T-helper 9 cell (primary cell): ENCODE data around the gene PLEKHG7.
"Not testable (repeated sequence)": the region's sequence is repeated elsewhere in the genome, so short reads cannot be mapped to it uniquely, and the experiment has no call there.

Experiments used
- DNase-seq: peaks from one replicate; pipeline ENCODE4 v3.0.0-alpha.2; 2020
- total RNA-seq, 2 donors: gene quantifications; one replicate each; lab custom pipeline; 2026; lab: John Stamatoyannopoulos, UW

PLEKHG7 gene, protein sequence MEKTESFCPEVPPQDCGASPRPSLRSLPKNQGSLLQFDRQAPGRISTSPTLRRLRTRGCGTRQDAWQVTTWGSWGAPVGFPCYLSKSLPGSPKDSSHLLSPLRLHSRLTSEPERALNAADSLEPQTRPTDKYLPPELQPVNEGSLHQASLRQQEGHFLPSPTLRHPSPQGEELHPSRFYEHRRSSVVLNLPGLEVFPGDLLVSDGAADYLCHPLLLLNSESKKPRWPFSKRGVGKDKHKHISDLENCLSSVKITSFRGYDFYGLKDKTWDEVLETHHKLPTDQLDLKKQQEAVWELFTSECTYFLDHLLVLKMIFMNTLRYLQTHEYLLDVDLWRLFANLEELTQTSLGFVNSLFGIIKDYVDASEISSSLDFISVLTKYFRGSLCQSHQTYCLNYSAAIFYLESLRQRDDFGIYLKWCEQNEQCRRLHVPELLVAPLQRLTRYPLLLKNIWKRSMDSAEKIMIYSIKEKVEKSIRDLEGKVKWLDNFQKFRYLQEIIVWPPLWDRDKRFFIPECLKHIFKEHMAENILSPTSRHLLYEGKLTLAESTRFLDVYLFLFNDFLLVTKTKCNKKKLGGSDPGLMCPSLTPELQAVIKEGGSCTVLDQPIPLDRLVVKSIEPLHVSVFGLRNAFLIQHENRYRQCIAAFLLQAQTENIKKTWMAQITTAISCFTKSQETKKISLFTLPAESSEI
- total RNA-seq: 0 reads per million in 2 donors

DNA sequence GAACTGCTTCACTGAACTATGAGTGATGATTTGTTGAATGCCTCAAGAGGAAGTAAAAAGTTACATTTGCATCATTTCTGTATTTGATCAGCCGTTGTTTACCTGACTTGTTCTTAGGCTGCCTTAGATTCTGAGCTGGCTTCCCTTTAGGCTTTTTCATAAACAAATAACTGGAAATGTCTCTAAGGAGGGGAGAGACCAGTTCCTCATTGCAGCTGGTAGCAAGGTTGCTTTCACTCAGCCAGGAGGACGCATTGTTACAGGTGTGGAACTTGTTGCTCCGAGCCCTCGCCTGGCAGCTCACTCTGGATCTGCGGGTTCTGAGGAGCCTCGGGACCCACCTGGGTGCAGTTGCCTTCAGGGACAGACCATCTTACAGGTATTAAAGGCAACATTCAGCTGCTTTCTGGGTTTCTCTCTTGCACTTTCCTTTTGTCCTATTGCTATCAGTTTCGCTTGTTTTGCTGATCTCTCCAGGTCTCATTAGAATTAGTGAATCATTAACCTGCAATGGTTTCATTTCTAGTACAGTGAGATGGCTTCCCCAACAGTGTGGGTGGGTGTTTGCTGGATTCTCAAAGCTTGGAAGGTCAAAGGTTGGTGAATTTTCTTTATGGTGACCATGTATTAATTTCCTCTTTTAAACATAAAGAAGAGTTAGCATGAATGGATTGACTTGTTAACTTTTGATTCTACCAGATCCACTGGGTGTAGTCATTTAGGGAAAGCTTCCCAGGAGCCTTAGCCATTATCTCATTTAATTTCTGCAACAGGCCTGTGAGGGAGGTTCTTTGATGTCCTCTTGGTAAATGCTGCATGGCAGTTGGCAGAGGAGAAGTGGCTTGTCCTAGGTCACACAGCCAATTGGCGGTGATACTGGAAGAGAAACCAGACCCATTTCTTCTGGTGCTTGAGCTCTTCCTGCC, at the start of gene PLEKHG7:
Gene PLEKHG7 (plus strand): TSS at position 236 of the 926 bp plus-strand sequence. CDS start 3,643 bp downstream, outside the sequence.
- no peak for DNase-seq

DNA sequence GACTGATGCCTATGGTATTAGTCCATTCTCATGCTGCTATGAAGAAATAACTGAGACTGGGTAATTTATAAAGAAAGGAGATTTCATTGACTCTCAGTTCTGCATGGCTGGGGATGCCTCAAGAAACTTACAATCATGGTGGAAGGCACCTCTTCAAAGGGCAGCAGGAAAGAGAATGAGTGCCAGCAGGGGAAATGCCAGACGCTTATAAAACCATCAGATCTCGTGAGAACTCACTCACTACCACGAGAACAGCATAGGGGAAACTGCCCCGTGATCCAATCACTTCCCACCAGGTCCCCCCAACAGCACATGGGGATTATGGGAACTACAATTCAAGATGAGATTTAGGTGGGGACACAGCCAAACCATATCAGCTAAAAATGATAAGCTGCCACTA, 48.5 kb upstream of the PLEKHG7 start:
- DNase-seq: not testable (repeated sequence)

DNA sequence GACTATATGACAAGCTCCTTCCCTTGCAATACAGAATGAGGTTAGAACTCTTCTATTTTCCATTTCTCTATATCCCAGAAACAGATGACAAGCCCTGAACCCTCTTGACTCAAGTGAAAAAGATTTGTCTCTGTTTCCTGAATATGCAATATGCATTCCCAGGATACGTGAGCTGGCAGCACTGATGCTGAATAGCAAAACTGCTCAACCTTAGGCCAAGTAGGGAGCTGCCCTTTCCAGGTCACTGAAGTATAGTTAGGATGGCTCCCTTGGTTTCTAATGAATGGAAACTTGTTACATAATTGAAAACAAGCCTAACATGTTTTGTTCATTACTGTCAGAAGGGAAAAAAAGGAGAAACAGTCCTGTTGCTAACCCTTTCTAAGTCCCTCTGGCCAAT, 47.9 kb upstream of the PLEKHG7 start:
- DNase-seq: no peak

DNA sequence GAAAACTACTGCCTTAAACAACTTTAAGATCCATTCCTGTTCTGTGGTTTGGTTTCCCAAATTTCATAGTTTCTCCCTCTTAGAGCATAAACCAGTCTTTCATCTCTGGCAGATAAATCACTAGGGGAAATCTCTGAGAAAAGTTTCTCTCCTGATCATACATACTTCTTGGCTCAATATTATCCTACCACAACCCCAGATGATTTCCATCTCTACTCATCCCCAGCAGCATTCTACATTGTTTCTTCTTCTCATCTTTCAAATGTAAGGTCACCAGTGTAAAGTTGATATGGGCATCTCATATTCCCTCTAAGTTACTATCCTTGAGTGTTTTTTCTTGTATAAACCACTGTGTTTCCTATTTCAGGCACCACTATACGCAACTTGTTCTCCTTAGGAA, 45.9 kb upstream of the PLEKHG7 start:
- DNase-seq: no peak

DNA sequence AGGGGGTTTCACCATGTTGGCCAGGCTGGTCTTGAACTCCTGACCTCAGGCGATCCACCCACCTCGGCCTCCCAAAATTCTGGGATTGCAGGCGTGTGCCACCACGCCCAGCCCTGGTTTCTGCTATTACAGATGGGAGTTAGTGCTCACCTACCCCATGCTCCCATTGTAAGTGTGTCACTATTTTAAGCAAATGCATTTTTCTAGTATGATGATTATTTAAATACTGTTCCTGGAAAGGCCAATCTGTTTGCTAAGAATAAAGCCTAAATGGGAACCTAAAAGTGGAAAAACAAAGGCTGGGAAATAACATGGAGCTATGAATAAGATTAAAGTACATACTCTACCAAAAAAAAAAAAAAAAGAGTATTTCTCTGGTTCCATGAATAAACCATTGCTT, 45.0 kb upstream of the PLEKHG7 start:
- DNase-seq: no peak

DNA sequence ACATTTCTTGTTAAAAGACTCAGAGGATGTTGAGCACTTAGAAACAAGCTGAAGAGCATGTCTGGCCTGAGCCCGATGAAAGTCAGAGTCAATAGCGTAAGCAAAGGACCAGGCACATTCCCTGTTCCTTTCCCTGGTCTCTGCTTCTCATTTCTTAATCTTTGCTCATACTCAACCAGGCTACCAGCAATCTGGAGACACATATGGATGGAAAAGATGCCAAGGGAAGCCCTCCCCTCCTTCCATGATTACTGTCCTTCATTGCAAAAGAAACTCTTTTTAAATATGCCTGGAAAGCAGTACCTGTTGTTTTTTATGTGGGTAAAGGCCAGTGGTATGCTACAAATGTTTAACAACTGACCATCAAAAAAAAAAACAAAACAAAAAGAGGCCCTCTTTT, 44.2 kb upstream of the PLEKHG7 start:
- DNase-seq: no peak

DNA sequence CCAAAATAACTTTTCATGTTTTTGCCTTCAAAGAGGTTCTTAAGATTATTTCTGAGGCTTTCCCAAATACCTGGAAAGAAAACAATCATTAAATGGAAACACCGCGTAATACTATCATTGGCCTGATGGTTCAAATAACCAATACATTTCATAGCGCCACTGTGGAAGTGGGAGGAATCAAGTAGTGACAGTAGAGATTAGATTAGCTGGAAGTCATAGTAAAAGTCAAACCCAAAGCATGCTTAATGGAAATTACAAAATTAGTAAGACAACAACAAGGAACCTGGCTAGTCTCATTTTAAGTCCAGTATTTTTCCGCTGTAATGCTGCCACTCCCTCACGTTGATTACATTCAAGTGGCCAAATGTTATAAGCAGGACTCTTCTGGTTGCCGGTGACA, 41.5 kb upstream of the PLEKHG7 start:
- no peak for DNase-seq

DNA sequence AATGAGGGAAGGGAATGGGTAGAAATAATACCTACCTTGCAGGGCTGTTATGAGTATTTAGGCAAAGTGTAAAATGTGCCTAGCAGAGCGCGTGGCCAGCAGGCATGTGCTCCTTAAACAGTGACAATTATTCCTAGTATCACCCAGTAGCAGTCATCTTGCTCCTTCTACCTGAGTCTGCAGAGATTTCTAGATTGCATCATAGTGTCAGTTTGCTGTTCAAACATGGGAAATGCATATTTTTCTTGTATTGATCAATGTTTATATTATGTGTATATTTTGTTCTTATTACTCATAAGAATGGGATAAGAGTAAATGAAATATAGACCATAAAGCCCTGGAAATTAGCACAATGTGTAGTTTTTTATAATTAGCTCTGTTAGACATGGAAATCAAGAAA, 37.3 kb upstream of the PLEKHG7 start:
- DNase-seq: no peak

DNA sequence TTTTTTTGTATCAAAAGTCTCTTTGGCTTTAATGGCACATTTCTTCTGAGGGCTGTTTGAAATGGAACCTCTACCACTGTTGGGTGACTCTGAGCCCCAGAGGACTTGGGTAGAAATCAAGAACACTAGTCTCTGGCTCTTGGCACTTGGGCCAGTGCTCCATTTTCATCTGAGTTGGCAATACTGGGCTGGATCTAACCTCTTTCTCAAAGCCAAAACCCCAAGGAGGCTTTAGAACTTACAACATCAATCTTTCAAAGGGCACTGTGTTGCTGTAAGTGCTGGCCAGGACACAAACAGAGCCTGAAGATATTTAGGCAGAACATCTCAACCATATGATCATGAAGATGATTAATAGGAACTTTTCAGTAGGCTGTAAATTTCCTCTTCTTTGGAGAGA, 34.0 kb upstream of the PLEKHG7 start:
- DNase-seq: no peak

DNA sequence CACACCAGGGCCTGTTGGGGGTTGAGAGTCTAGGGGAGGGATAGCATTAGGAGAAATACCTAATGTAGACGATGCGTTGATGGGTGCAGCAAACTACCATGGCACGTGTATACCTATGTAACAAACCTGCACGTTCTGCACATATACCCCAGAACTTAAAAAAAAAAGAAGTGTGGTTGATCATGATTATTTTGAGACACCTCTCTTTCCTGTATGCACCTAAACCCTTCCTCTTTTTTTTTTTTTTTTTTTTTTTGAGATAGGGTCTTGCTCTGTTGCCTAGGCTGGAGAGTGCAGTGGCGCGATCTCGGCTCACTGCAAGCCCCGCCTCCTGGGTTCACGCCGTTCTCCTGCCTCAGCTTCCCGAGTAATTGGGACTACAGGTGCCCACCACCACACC, 31.3 kb upstream of the PLEKHG7 start:
- DNase-seq: not testable (repeated sequence)

DNA sequence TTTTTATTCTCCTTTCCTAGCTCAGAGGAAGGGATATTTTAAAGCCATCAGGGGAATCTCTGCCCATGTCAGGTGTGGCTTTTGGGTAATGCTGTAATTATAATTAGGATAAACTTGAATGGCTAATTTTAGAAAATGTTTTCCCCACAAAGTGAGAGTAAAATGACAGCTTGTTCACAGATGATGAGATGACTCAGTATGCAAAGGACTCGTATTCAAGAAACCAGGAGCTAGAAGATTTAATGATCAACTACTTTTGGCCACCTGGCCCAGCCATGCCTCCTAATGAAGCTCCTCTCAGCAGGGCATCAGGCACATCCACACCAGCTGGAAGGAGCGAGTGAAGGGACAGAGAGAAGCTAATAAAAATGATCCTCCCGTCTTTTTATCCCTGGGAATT, 29.0 kb upstream of the PLEKHG7 start:
- DNase-seq: no peak

DNA sequence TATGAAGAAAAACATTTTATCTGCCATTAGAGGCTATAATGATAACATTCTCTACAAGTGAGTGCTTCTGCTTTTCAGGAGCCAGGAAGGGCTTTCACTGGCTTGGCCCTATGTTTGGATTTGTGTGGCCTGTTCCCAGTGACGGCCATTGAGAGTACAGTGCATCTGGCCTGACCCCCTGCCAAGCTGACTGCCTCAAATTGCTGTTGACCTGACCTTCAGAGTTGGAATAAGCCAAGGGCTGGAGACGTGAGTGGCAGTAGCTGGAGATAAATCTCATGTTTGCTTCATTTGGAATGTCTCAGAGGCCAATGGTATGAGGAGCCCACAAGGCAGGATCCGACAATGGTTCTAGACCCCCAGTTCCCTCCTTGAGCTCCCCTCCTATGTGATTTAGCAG, 28.3 kb upstream of the PLEKHG7 start:
- no peak for DNase-seq

DNA sequence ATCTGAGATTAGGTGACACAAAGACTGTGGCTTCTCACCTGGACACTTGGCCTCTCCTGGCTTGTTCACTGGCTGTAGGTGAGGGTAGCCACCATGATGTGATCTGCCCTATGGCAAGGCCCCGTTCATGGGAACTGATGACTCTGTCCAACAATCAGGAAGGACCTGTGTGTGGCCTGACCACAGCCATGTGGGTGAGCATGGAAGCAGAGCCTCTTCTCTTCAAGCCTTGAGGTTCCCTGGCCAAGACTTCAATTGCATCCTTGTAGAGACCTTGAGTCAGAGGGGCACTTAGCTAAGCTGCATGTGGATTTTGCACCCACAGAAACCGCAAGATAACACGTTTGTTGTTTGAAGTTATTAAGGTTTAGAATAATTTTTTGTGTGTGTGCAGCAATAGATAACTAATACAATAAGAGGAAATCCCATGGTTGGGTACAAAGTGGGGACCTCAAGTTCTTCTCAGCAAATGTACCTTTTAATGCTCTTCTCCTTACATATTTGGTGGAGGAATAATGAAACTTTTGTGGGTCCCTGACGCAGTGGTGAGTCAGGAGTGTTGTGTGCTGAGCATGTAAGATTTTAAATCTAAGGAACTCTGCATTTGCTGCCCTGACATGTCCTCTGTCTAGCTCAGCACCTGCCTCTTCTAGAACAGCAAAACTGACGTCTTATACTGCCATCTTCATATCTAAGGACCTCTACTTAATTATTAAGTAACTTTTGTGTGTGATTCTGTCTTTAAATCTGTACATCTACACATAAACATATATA, 27.5 kb upstream of the PLEKHG7 start:
- DNase-seq: no peak

DNA sequence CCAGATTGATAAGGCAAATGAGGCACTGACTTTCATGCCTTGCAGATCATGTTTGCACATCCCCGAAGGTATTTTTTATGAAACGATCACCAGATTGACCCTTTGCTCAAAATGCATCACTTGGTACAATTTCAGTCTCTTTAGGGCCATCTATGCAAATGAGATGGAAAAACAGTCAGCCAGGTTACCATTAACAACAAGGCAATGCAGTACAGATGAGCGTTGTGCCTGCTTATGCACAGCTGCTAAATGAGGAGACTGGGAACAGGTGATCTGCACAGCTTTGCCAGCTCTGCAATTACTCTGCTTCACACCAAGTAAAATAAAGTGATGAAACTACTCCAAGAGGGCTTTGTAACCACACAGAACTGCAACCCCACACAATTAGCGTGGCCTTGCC, 26.1 kb upstream of the PLEKHG7 start:
- no peak for DNase-seq

DNA sequence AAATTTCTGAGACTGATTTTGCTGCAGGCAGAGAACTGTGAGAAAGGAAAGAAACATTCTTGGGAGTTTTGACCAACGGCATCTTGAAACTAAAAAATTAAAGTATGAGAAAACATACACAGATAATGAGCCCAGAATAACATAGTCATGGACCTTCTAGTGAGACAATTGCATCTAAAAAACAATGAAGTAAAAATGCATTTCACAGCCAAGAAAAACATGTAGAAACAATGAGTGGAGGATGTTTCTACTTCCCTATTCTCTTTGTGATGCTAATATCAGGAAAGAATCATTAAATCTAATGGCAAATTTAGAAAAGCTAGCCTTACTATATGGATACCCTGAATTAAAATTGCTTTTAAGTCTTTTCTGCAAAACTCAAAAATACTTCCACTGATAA, 12.2 kb upstream of the PLEKHG7 start:
- DNase-seq: no peak

DNA sequence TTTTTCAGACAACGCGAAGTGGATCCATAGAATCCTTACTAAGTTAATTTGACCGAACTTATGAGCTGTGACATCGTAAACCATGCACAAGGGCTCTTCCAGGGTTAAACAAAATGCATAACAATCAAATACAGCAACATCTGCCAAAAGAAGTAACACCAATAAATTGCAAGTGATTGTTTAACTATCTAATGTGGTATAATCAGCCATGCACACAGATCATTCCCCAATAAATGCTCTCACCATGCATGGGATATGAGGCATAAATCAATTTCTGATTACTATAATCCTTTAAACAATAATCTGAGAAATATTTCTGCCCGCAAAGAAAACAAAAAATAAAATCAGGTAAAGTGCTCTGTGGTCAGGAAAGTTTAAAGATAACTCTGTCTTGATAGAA, 7.7 kb upstream of the PLEKHG7 start:
- no peak for DNase-seq

DNA sequence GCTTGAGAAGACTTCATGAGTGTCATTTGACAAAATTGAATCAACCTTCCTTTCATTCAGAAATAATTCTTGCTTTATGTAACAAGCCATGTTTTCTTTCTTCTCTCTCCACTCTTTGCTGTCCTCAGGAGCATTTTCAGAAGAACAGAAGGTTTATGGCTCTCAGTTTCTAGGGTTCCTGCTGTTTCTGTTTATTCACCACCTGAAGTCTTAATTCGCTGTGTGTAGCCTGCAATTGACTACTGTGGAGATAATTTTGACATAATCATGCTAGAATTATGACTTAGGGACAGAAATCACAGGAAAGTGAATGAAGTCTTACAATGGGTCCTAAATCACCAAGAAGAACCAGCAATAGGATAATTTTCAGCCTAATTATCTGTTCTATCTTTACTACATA, 7.2 kb upstream of the PLEKHG7 start:
- no peak for DNase-seq

DNA sequence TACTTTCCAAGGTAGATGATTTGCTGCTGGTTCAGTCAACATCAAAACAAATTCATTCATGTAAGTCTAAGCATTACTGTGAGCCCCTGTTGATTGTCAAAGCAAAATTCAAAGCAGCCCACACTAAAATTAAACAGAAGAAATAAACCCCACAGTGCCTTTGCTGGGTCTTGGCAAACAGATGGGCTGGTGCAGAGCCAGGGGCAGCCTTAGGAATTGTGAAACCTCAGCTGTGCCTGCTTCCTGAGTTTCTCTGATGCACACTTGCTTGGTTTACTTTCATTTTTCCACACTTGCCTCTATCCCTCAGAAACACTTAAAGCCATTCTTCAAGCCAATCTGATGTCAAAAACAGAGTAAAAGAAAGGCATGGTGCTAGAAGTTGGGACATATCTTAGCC, 6.6 kb upstream of the PLEKHG7 start:
- no peak for DNase-seq

DNA sequence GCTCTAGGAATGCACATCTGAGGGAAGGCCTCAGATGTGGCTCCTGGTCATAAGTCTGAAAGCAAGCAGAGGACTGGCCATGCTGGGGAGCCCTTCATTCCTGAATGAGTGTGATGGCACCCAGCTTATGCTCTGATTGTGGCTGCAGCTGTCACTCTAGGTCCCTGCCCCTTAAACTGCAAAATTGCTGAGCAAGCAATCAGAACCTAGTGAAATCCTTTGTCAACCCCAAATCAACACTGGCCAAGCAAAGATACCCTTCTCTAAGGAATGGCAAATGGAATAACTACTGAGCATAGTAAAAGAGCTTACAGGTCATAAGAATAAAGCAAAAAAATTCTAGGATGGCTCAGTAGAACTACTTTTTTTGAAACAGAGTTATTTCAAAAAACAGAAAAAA, 4.3 kb upstream of the PLEKHG7 start:
- no peak for DNase-seq

DNA sequence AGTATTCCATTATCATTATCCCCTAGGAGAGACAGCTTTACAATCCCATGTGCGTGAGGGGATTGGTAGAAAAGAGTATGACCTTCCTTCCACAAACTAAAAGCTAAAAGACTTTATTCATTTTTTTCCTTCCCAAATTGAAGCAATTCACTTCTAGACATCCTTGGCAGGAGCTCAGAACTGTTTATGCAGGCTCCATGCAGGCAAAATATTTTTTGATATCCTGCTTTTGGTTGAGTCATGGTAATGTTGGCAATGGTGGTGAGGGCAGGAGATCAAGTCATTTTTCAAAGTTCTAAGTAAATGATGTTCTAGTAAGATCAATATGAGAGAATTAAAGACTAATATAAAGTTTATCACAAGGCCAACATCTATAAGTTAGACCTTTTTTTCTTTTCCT, 1.3 kb upstream of the PLEKHG7 start:
- no peak for DNase-seq

DNA sequence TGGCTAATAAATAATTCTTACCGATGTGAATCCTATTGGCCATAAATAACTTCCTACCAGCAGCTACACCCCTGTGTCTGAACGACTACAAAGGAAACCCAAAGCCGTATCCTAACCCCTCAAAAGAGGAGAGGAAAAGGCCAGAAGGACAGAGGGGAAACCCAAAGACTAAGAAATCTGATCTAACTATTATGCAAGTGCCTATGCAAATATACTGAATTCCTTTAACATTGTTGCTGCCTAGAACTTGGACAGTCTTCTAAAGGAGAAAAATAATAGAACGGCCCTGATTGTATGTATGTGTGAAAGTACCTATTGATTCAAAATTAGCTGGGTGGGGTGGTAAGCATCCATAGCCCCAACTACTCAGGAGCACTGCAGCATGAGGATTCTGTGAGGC, 997 bp downstream of the PLEKHG7 start:
- DNase-seq: no peak

DNA sequence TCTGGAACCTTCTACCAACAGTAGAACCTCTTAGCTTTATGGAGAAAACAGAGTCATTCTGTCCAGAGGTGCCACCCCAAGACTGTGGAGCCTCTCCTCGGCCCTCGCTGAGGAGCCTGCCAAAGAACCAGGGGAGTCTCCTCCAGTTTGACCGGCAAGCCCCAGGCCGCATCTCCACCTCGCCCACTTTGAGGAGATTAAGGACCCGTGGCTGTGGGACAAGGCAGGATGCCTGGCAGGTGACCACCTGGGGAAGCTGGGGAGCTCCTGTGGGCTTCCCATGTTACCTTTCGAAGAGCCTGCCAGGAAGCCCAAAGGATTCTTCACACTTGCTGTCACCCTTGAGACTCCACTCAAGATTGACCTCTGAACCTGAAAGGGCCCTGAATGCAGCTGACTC, 3.8 kb downstream of the PLEKHG7 start:
- DNase-seq: no peak

DNA sequence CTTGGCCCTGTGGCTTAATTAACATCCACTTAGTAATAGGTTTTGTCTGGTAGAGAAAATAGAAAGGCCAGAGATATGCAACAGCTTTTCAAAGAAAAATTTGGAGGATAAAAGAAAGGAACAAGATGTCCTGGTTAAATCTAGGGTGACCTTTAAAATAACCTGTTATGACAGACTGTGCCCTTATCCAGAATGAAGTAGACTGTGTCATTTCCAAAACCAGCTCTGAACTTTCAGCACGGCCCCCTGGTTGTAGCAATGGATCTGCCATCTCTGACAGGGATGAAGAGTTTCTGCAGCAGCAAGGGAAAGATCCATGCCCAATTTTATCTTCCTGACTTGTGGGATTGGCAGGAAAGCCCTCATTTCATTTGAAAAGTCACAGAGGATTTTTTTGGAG, 5.1 kb downstream of the PLEKHG7 start:
- no peak for DNase-seq
